DMS 273 (cell line): ENCODE measurements around the gene KCNMB2.
"Not testable (repeated sequence)": the region's sequence is repeated elsewhere in the genome, so short reads cannot be mapped to it uniquely, and the experiment has no call there.

Experiments
- DNase-seq: peaks from one replicate; lab custom pipeline; 2025; ENCODE audit not compliant: unreplicated experiment; lab: John Stamatoyannopoulos, UW

The KCNMB2 gene

GRCh38 chr3:178518660-178519396, 17.4 kb upstream of the KCNMB2 start:
- peak; percentile 23 for DNase-seq

GRCh38 chr3:178519701-178520100, 16.5 kb upstream of the KCNMB2 start:
- no peak for DNase-seq

- no peak for DNase-seq
Observed at GRCh38 chr3:178520451-178520850, 15.8 kb upstream of the KCNMB2 start.

- DNase-seq: no peak
Observed at GRCh38 chr3:178522200-178523052, 13.8 kb upstream of the KCNMB2 start.

GRCh38 chr3:178525251-178525650, 11.0 kb upstream of the KCNMB2 start:
- DNase-seq: peak; percentile 22

GRCh38 chr3:178526291-178526690, 9.9 kb upstream of the KCNMB2 start:
- DNase-seq: no peak

- no peak for DNase-seq
Observed at GRCh38 chr3:178527981-178528380, 8.3 kb upstream of the KCNMB2 start.

GRCh38 chr3:178529606-178530225, 6.5 kb upstream of the KCNMB2 start:
- no peak for DNase-seq

- peak; percentile 41 for DNase-seq
Observed at GRCh38 chr3:178532476-178532875, 3.8 kb upstream of the KCNMB2 start.

- no peak for DNase-seq
Observed at GRCh38 chr3:178537122-178537705, 978 bp downstream of the KCNMB2 start.

- DNase-seq: no peak
Observed at GRCh38 chr3:178538056-178538455, 1.8 kb downstream of the KCNMB2 start.

GRCh38 chr3:178540184-178540583, 3.9 kb downstream of the KCNMB2 start:
- DNase-seq: no peak

- DNase-seq: no peak
Observed at GRCh38 chr3:178545337-178545736, 9.1 kb downstream of the KCNMB2 start.

- no peak for DNase-seq
Observed at GRCh38 chr3:178546079-178546478, 9.8 kb downstream of the KCNMB2 start.

GRCh38 chr3:178549426-178549825, 13.2 kb downstream of the KCNMB2 start:
- DNase-seq: not testable (repeated sequence)

GRCh38 chr3:178551916-178552321, 15.7 kb downstream of the KCNMB2 start:
- DNase-seq: no peak

GRCh38 chr3:178558637-178559036, 22.4 kb downstream of the KCNMB2 start:
- DNase-seq: peak; percentile 7

- peak; percentile 19 for DNase-seq
Observed at GRCh38 chr3:178560759-178561158, 24.5 kb downstream of the KCNMB2 start.

GRCh38 chr3:178561239-178561638, 25.0 kb downstream of the KCNMB2 start:
- DNase-seq: no peak

GRCh38 chr3:178562143-178562946, 26.1 kb downstream of the KCNMB2 start:
- no peak for DNase-seq

GRCh38 chr3:178562947-178563232, 26.7 kb downstream of the KCNMB2 start:
- DNase-seq: no peak
